Ovary (tissue), 9 donors: Measurements from ENCODE around the gene CATSPERE. TPM values are rescaled to one million over a fixed set of nuclear protein-coding genes. Genes with fewer than 3 reads are reported as not detected.

ENCODE experiments used
- DNase-seq, 5 donors: peaks; one replicate each; pipeline ENCODE4 v3.0.0-alpha.2; 2019 to 2020
- H3K27ac ChIP-seq, 2 donors: fragments of 200-600 bp; one replicate each; pipeline versions ENCODE4 v1.5.1 to v1.8.0; 2019 to 2022
- H3K27me3 ChIP-seq: fragments of 200-600 bp; one replicate; pipeline ENCODE4 v1.8.0; 2022
- H3K36me3 ChIP-seq: fragments of 200-600 bp; sonication (generic); one replicate; pipeline ENCODE4 v1.5.1; 2019
- H3K4me1 ChIP-seq: one replicate; pipeline ENCODE4 v1.8.1; 2013; ENCODE audit warnings: mild to moderate bottlenecking, moderate library complexity; ENCODE audit not compliant: insufficient read depth
- H3K4me3 ChIP-seq: fragments of 200-600 bp; sonication (generic); one replicate; pipeline ENCODE4 v1.5.1; 2017
- H3K9me3 ChIP-seq, 2 donors: fragments of 200-600 bp in 1 of 2; sonication (generic) in 1 of 2; one replicate each; pipeline versions ENCODE4 v1.5.1 to v1.8.1; 2013 to 2019; ENCODE audit warnings: mild to moderate bottlenecking in 1 of 2, moderate library complexity in 1 of 2
- CTCF ChIP-seq, 3 donors: fragments of 450-650 bp in 2 of 3; fragments of 200-600 bp in 1 of 3; IDR thresholded peaks; one replicate each; pipeline versions ENCODE4 v1.5.1 to v1.8.0; 2016 to 2022; ENCODE audit warnings: antibody characterized with exemption in 3 of 3, mild to moderate bottlenecking in 1 of 3
- EP300 ChIP-seq: sonication (generic); formaldehyde crosslinking; IDR thresholded peaks from one replicate; pipeline ENCODE4 v1.6.1; 2017; ENCODE audit warnings: antibody characterized with exemption
- POLR2A ChIP-seq: fragments of 450-650 bp; IDR thresholded peaks from one replicate; pipeline ENCODE4 v1.6.1; 2017; ENCODE audit warnings: antibody characterized with exemption, mild to moderate bottlenecking, moderate library complexity
- WGBS, 3 donors: extraction: QIAGEN DNeasy Blood & Tissue Kit in 1 of 3; methylation state at CpG; one replicate each; pipeline versions ENCODE4 v1.1.5 to v1.1.7; 2013 to 2017; 5-methylcytosine and 5-hydroxymethylcytosine counted together
- intact Hi-C, 4 donors: fragments of 100-400 bp; cut with DNase I; formaldehyde crosslinking; loops; one replicate each; pipeline versions ENCODE4 v1.11.0 to v1.15.1; 2022 to 2023
- polyA plus RNA-seq, 2 donors: library from polyadenylated mRNA; stranded (reverse); fragments of 200-250 nt in 1 of 2; fragments of 350-450 nt in 1 of 2; fragmentation: Illumina TruSeq in 1 of 2; extraction: RNeasy Lipid Tissue Mini Kit (QIAGEN cat#74804) in 1 of 2; gene quantifications; one replicate each; pipeline ENCODE4 v1.2.3, GENCODE V29; 2013 to 2014
- total RNA-seq, 7 donors: library from RNA; depleted of rRNA in 2 of 7; stranded (reverse); fragments of >200 nt in 2 of 7; fragmentation: NEBNext Ultra II Directional in 3 of 7; extraction: Animal tissue kit (Norgen Biotek cat#: 25700) in 3 of 7; gene quantifications; one replicate each; pipeline versions ENCODE4 v1.1.0 to v1.2.4, GENCODE V29; 2016 to 2023
- donor health status: DM: no; HTN: no; CAD: no; lungs with moderate emphysema.
- donor health status: DM: no; HTN: no; CAD: no.
- donor health status: Bipolar disorder and iron deficiency.
- donor health status: DM: yes; HTN: yes; CAD: no.
- donor health status: DM: no; HTN: no; CAD: no.
- donor health status: DM: yes; HTN: yes; CAD: no.

The CATSPERE gene
- total and polyA plus RNA-seq, 9 donors, result 0.70 to 3.2 (median 2.1) TPM

- no peak for DNase-seq
- no peaks in the 10 kb centered on the region for H3K9me3 ChIP-seq
- H3K27ac ChIP-seq, result no peak overlapping the region
- intact Hi-C loops, result no loop called here
- H3K27me3 ChIP-seq, result no peaks in the 10 kb centered on the region
- H3K4me1 ChIP-seq, result no peaks in the 10 kb centered on the region
- H3K36me3 ChIP-seq, result no peaks in the 10 kb centered on the region
- TF ChIP-seq EP300, result no peak
- no peak for TF ChIP-seq POLR2A
- no peak for TF ChIP-seq CTCF (IDR thresholded peaks at IDR 0.05)
- no peak overlapping the region for H3K4me3 ChIP-seq
These were observed 178.5 kb downstream of the CATSPERE start for GRCh38 chr1:244639561-244639960.

- H3K27ac ChIP-seq, result no peak overlapping the region
- TF ChIP-seq CTCF (IDR thresholded peaks at IDR 0.05) (no peak), POLR2A (no peak), EP300 (no peak)
- no peaks in the 10 kb centered on the region for H3K36me3 ChIP-seq
- no peaks in the 10 kb centered on the region for H3K9me3 ChIP-seq
- no peak for DNase-seq
- H3K4me3 ChIP-seq, result no peak overlapping the region
- no peaks in the 10 kb centered on the region for H3K27me3 ChIP-seq
- H3K4me1 ChIP-seq, result no peaks in the 10 kb centered on the region
- intact Hi-C loops, result no loop called here
- WGBS, 3 donors, result 85 to 92% (median 85%) methylated on average over 6 of the region's 6 CpGs
These were observed 179.8 kb downstream of the CATSPERE start for GRCh38 chr1:244640917-244641316.

GRCh38 chr1:244642526-244642925 is 181.5 kb downstream of the CATSPERE start:
- WGBS, 3 donors, result 78 to 85% (median 82%) methylated on average over 16 of the region's 16 CpGs

GRCh38 chr1:244642988-244643387 is 181.9 kb downstream of the CATSPERE start:
- H3K4me3 ChIP-seq, result no peak overlapping the region
- H3K4me1 ChIP-seq, result no peaks in the 10 kb centered on the region
- intact Hi-C loops, result no loop called here
- H3K27me3 ChIP-seq, result no peaks in the 10 kb centered on the region
- no peaks in the 10 kb centered on the region for H3K9me3 ChIP-seq
- no peaks in the 10 kb centered on the region for H3K36me3 ChIP-seq
- TF ChIP-seq EP300, result no peak
- TF ChIP-seq POLR2A, result no peak
- TF ChIP-seq CTCF (IDR thresholded peaks at IDR 0.05), result no peak
- 93 to 96% (median 95%) methylated on average over 14 of the region's 14 CpGs for WGBS, 3 donors
- DNase-seq, result no peak
- H3K27ac ChIP-seq, result no peak overlapping the region

More at GRCh38 chr1:244642526-244642925, 181.5 kb downstream of the CATSPERE start:
- H3K4me3 ChIP-seq, result no peak overlapping the region
- no peaks in the 10 kb centered on the region for H3K4me1 ChIP-seq
- DNase-seq, result no peak
- no peaks in the 10 kb centered on the region for H3K9me3 ChIP-seq
- no peaks in the 10 kb centered on the region for H3K27me3 ChIP-seq
- H3K36me3 ChIP-seq, result no peaks in the 10 kb centered on the region
- intact Hi-C loops, result no loop called here
- TF ChIP-seq CTCF (IDR thresholded peaks at IDR 0.05) (no peak), EP300 (no peak)
- H3K27ac ChIP-seq, result no peak overlapping the region

GRCh38 chr1:244645414-244645813 is 184.3 kb downstream of the CATSPERE start:
- Histone ChIP-seq H3K27me3 (no peaks in the 10 kb centered on the region), H3K36me3 (no peaks in the 10 kb centered on the region), H3K4me3 (no peak overlapping the region), H3K9me3 (no peaks in the 10 kb centered on the region), H3K27ac (no peak overlapping the region), H3K4me1 (no peaks in the 10 kb centered on the region)
- DNase-seq, result no peak
- WGBS, 3 donors, result 74 to 78% (median 76%) methylated on average over 6 of the region's 6 CpGs
- intact Hi-C loops, result no loop called here
- TF ChIP-seq CTCF (IDR thresholded peaks at IDR 0.05), result no peak
